Vein endothelial cell (primary cell): ENCODE data around the gene TMTC4. TPM values are rescaled to one million over a fixed set of nuclear protein-coding genes. Genes with fewer than 3 reads are reported as not detected.

Source experiments
- total RNA-seq: library from RNA; depleted of rRNA; stranded (reverse); fragments of >200 nt; gene quantifications from 2 replicates; pipeline ENCODE4 v1.2.3, GENCODE V29; 2012

TMTC4 gene
- 34.0 and 37.9 TPM in 2 replicates for total RNA-seq

GRCh38 chr13:100674572-100674871 is at the start of gene TMTC4:
Gene TMTC4 (minus strand): TSS chr13:100674795. CDS start chr13:100670362, 4,433 bp downstream.

GRCh38 chr13:100588331-100589177 is 86.0 kb downstream of the TMTC4 start, which contains the start of gene GGACT:
Gene GGACT (minus strand): TSS chr13:100588789. CDS start chr13:100532591, 56,198 bp downstream.

Other genes starting within 250 kb of the TMTC4 start
- gene GGACT, start 86.0 kb downstream of the TMTC4 start, total RNA-seq, result 7.0 and 8.8 TPM in 2 replicates